ENCODE data around the gene ITGB5. TPM values are rescaled to one million over a fixed set of nuclear protein-coding genes. Genes with fewer than 3 reads are reported as not detected.

Gene ITGB5
- total RNA-seq, 1 donor = 308 TPM

GRCh38 chr3:124840331-124840730 lies 46.8 kb downstream of the ITGB5 start:
- DNase-seq (ENCODE audit: low read depth) = peak; percentile 48
- TF ChIP-seq CTCF (IDR thresholded peaks at IDR 0.05; ENCODE audit: insufficient read depth, low read length) = no peak
- H3K4me3 ChIP-seq (ENCODE audit: low read depth, low read length) = no peak overlapping the region

GRCh38 chr3:124839896-124840295 lies 47.3 kb downstream of the ITGB5 start:
- no peak for TF ChIP-seq CTCF (IDR thresholded peaks at IDR 0.05; ENCODE audit: insufficient read depth, low read length)
- no peak for DNase-seq (ENCODE audit: low read depth)
- H3K4me3 ChIP-seq (ENCODE audit: low read depth, low read length) = no peak overlapping the region

GRCh38 chr3:124838963-124839362 lies 48.2 kb downstream of the ITGB5 start:
- no peak for DNase-seq (ENCODE audit: low read depth)

GRCh38 chr3:124837730-124838186 lies 49.4 kb downstream of the ITGB5 start:
- no peak for TF ChIP-seq CTCF (IDR thresholded peaks at IDR 0.05; ENCODE audit: insufficient read depth, low read length)
- H3K4me3 ChIP-seq (ENCODE audit: low read depth, low read length) = no peak overlapping the region
- peak; percentile 95 for DNase-seq (ENCODE audit: low read depth)

More at GRCh38 chr3:124838963-124839362, 48.2 kb downstream of the ITGB5 start:
- no peak overlapping the region for H3K4me3 ChIP-seq (ENCODE audit: low read depth, low read length)
- TF ChIP-seq CTCF (IDR thresholded peaks at IDR 0.05; ENCODE audit: insufficient read depth, low read length) = no peak

GRCh38 chr3:124837065-124837464 lies 50.1 kb downstream of the ITGB5 start:
- peak; percentile 43 for DNase-seq (ENCODE audit: low read depth)
- TF ChIP-seq CTCF (IDR thresholded peaks at IDR 0.05; ENCODE audit: insufficient read depth, low read length) = no peak
- no peak overlapping the region for H3K4me3 ChIP-seq (ENCODE audit: low read depth, low read length)

GRCh38 chr3:124836448-124836847 lies 50.7 kb downstream of the ITGB5 start:
- DNase-seq (ENCODE audit: low read depth) = no peak
- no peak overlapping the region for H3K4me3 ChIP-seq (ENCODE audit: low read depth, low read length)
- TF ChIP-seq CTCF (IDR thresholded peaks at IDR 0.05; ENCODE audit: insufficient read depth, low read length) = no peak
